ENCODE data around the gene TRPM2. TPM values are rescaled to one million over a fixed set of nuclear protein-coding genes. Genes with fewer than 3 reads are reported as not detected.

The TRPM2 gene
- total RNA-seq, 4 donors from 2014 or later, result 3.9 to 9.3 (median 6.6) TPM

DNA sequence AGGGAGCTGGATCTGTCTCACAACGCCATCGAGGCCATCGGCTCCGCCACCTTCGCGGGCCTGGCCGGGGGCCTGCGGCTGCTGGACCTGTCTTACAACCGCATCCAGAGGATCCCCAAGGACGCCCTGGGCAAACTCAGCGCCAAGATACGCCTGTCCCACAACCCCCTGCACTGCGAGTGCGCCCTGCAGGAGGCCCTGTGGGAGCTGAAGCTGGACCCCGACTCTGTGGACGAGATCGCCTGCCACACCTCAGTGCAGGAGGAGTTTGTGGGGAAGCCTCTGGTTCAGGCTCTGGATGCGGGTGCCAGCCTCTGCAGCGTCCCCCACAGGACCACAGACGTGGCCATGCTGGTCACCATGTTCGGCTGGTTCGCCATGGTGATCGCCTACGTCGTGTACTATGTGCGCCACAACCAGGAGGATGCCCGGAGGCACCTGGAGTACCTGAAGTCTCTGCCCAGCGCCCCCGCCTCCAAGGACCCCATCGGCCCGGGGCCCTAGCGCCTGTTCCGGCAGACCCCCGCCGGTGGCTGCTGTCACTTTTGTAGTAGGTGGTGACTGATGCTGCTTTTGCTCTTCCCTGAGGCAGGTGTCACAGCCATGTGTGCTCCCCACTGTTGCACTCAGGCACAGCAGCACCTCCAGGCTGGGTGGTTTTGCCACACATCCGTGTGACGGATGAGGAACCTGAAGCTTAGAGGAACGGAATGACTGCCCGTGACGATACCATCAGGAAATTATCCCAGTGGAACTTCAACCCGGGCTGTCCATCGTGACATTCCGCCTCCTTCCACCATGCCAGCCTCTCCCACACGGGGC, 103.7 kb downstream of the TRPM2 start:
- no peak for ATAC-seq (ENCODE audit: low FRiP score)
- no peak for DNase-seq (ENCODE audit: low spot score)

DNA sequence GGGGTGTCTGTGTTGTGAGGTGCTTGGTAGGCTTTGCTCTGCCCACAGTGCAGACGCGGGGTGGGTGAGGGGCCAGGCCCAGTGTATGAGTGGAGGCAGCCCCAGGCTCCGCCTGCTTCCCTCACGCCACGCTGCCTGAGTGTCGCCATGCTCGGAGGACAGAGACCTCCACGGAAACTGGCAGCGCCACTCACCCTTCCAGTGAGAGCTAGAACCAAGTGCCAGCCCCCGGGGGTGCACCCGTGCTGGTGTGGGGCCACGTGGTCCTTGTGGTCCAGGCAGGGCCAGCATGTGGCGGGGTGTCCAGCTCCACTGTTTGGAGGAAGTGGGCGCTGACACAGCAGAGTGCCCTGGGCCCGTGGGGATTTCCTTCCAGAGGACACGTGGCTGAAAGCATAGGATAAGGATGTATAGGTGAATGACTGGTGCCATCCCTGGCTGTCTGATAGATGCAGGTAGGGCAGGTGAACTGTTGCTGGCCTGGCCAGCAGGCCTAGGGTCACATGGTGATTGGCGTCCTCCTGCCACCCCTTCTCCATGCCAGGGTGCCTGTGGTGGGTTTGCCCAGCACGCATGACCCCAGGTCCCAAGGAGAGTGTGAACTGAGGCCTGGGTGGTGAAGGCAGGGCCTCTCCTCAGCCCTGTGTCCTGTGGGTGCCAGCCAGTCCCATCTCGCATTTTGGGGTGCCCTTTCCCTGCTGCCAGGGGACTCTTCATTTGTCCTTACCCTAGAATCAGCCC, 105.7 kb downstream of the TRPM2 start:
- TF ChIP-seq, protein P1, sequence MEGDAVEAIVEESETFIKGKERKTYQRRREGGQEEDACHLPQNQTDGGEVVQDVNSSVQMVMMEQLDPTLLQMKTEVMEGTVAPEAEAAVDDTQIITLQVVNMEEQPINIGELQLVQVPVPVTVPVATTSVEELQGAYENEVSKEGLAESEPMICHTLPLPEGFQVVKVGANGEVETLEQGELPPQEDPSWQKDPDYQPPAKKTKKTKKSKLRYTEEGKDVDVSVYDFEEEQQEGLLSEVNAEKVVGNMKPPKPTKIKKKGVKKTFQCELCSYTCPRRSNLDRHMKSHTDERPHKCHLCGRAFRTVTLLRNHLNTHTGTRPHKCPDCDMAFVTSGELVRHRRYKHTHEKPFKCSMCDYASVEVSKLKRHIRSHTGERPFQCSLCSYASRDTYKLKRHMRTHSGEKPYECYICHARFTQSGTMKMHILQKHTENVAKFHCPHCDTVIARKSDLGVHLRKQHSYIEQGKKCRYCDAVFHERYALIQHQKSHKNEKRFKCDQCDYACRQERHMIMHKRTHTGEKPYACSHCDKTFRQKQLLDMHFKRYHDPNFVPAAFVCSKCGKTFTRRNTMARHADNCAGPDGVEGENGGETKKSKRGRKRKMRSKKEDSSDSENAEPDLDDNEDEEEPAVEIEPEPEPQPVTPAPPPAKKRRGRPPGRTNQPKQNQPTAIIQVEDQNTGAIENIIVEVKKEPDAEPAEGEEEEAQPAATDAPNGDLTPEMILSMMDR (IDR thresholded peaks at IDR 0.05), result no peak
- DNase-seq (ENCODE audit: low spot score), result no peak
- no peak for ATAC-seq (ENCODE audit: low FRiP score)

More for the DNA sequence above, 103.7 kb downstream of the TRPM2 start:
- TF ChIP-seq, protein P1 (IDR thresholded peaks at IDR 0.05), result no peak

- no peak for DNase-seq (ENCODE audit: low spot score)
- TF ChIP-seq, protein P1 (IDR thresholded peaks at IDR 0.05), result no peak
These were observed 106.5 kb downstream of the TRPM2 start for GRCh38 chr21:44459712-44460440.

DNA sequence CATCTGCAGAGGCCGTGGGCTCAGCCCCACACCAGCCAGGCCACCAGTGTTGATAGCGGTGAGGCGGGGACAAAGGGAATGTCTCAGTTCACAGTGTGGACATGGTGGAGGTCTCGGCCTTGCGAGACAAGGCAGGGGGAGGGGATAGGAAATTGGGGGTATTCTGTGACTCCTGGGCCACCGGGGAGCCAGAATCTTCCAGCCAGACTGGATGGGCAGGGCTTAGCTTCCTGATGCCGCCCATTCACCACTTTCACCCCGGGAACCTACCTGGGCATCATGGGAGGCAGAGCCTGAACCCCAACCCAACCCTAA, 107.0 kb downstream of the TRPM2 start:
- ATAC-seq (ENCODE audit: low FRiP score), result no peak
- TF ChIP-seq, protein P1 (IDR thresholded peaks at IDR 0.05), result no peak
- no peak for DNase-seq (ENCODE audit: low spot score)

More at GRCh38 chr21:44459712-44460440, 106.5 kb downstream of the TRPM2 start:
- no peak for ATAC-seq (ENCODE audit: low FRiP score)

DNA sequence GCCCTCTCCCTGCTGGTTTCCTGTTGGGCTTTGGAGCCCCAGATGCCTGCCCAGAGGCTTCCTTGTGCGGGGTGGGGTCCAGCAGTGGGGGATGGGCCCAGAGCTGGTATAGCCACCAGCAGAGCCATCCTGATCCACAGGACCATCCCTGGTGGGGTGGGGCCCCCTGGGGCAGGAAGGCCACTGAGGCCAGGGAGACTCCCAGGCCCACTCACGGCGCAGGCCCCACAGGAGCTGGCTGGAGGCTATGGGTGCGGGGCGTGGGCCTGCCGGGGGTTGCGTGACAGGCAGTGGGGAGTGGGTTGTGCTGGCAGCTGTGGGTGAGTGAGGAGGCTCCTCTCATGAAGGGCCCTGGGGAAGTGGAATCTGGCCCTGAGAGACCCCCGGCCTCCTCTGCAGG, 107.6 kb downstream of the TRPM2 start:
- TF ChIP-seq, protein P1 (IDR thresholded peaks at IDR 0.05), result no peak
- DNase-seq (ENCODE audit: low spot score) (no peak), ATAC-seq (ENCODE audit: low FRiP score) (no peak)

GRCh38 chr21:44461464-44462001, 108.1 kb downstream of the TRPM2 start:
- no peak for ATAC-seq (ENCODE audit: low FRiP score)
- TF ChIP-seq, protein P1 (IDR thresholded peaks at IDR 0.05), result no peak
- no peak for DNase-seq (ENCODE audit: low spot score)
